IMR-90 (cell line): ENCODE data around the gene FJX1. TPM values are rescaled to one million over a fixed set of nuclear protein-coding genes. Genes with fewer than 3 reads are reported as not detected.

Source experiments
- ATAC-seq: fragments of 200-7000 bp; cut with Tn5 transposase; 2 replicates; pipeline ENCODE4 v1.9.1; 2020; ENCODE audit warnings: low read depth, mild to moderate bottlenecking, moderate library complexity
- Bru-seq: library from RNA; stranded (reverse); fragments of 400-500 nt; gene quantifications from one replicate; lab custom pipeline; 2021; lab: Mats Ljungman, UMichigan
- BruChase-seq, 2 experiments: library from RNA; stranded (reverse); fragments of 400-500 nt; gene quantifications; one replicate each; lab custom pipeline; 2021; lab: Mats Ljungman, UMichigan
- BruUV-seq: library from RNA; stranded (reverse); fragments of 400-500 nt; replicated peaks from 2 replicates; lab custom pipeline; 2021; lab: Mats Ljungman, UMichigan
- CTCF ChIA-PET: fragments of 300-600 bp; formaldehyde crosslinking; extraction: SDS; loops from one replicate; lab custom pipeline; 2021; ENCODE audit warnings: antibody characterized with exemption; lab: Yijun Ruan, JAX
- POLR2A ChIA-PET: fragments of 300-600 bp; sonication (Branson Sonifier 250); formaldehyde crosslinking; loops from one replicate; lab custom pipeline; 2022; ENCODE audit warnings: antibody characterized with exemption; ENCODE audit not compliant: unreplicated experiment; lab: Charles Lee
- DNase-seq: peaks from one replicate; pipeline ENCODE4 v3.0.0; 2013
- H2AFZ ChIP-seq: replicated peaks from 2 replicates; pipeline ENCODE3; 2013; ENCODE audit warnings: low read length, mild to moderate bottlenecking; ENCODE audit not compliant: poor library complexity
- H2AK5ac ChIP-seq: 2 replicates; pipeline ENCODE4 v1.6.1; 2013; ENCODE audit warnings: low read depth, low read length, inconsistent platforms
- H2AK9ac ChIP-seq: replicated peaks from 2 replicates; pipeline ENCODE3; 2013; ENCODE audit warnings: mild to moderate bottlenecking, low read depth, low read length, moderate library complexity; ENCODE audit not compliant: poor library complexity
- H2BK120ac ChIP-seq: 2 replicates; pipeline ENCODE4 v1.6.1; 2013; ENCODE audit warnings: low read depth, low read length, inconsistent platforms
- H2BK15ac ChIP-seq: 3 replicates; pipeline ENCODE4 v1.6.1; 2013; ENCODE audit warnings: low read depth, low read length, inconsistent platforms
- H2BK20ac ChIP-seq: 2 replicates; pipeline ENCODE4 v1.6.1; 2013; ENCODE audit warnings: low read depth, mild to moderate bottlenecking, inconsistent platforms, low read length, moderate library complexity
- H2BK5ac ChIP-seq: 2 replicates; pipeline ENCODE4 v1.6.1; 2013; ENCODE audit warnings: mild to moderate bottlenecking, low read depth, low read length, inconsistent platforms; ENCODE audit not compliant: poor library complexity, severe bottlenecking
- H3K14ac ChIP-seq: replicated peaks from 2 replicates; pipeline ENCODE4 v1.6.1; 2013; ENCODE audit warnings: low read depth, low read length, inconsistent platforms
- H3K18ac ChIP-seq: 2 replicates; pipeline ENCODE4 v1.6.1; 2013; ENCODE audit warnings: low read depth, low read length, control low read depth
- H3K23ac ChIP-seq: 2 replicates; pipeline ENCODE4 v1.6.1; 2013; ENCODE audit warnings: low read depth, low read length, inconsistent platforms
- H3K27ac ChIP-seq: 2 replicates; pipeline ENCODE4 v1.5.1; 2013; ENCODE audit warnings: mild to moderate bottlenecking, control low read depth, low read length; ENCODE audit not compliant: insufficient read depth
- H3K27me3 ChIP-seq: 2 replicates; pipeline ENCODE4 v1.6.1; 2013; ENCODE audit warnings: low read length; ENCODE audit not compliant: control insufficient read depth, insufficient read depth
- H3K36me3 ChIP-seq: 2 replicates; pipeline ENCODE4 v1.6.1; 2013; ENCODE audit warnings: low read length, mixed read lengths; ENCODE audit not compliant: control insufficient read depth, insufficient read depth
- H3K4ac ChIP-seq: 2 replicates; pipeline ENCODE4 v1.6.1; 2013; ENCODE audit warnings: low read depth, low read length, inconsistent platforms
- H3K4me1 ChIP-seq: 2 replicates; pipeline ENCODE4 v1.6.1; 2013; ENCODE audit warnings: low read length, mixed read lengths; ENCODE audit not compliant: control insufficient read depth, insufficient read depth
- H3K4me2 ChIP-seq: 2 replicates; pipeline ENCODE4 v1.6.1; 2013; ENCODE audit warnings: low read depth, mild to moderate bottlenecking, control low read depth, low read length, moderate library complexity
- H3K4me3 ChIP-seq: 2 replicates; pipeline ENCODE4 v1.5.1; 2013; ENCODE audit warnings: low read depth, mild to moderate bottlenecking, control low read depth, low read length, moderate library complexity; ENCODE audit not compliant: insufficient read depth
- H3K56ac ChIP-seq: 2 replicates; pipeline ENCODE4 v1.6.1; 2013; ENCODE audit warnings: low read length, inconsistent platforms; ENCODE audit not compliant: insufficient read depth; ENCODE audit errors: extremely low read depth
- H3K79me1 ChIP-seq, 2 experiments: 2 replicates each; pipeline ENCODE4 v1.6.1; 2013; ENCODE audit warnings: low read length in 2 of 2, inconsistent platforms in 1 of 2, low read depth in 1 of 2
- H3K9ac ChIP-seq: 2 replicates; pipeline ENCODE4 v1.6.1; 2013; ENCODE audit warnings: low read depth, low read length, control low read depth
- H3K9me1 ChIP-seq: 2 replicates; pipeline ENCODE4 v1.6.1; 2013; ENCODE audit warnings: low read length, inconsistent platforms; ENCODE audit not compliant: insufficient read depth
- H3K9me3 ChIP-seq: 2 replicates; pipeline ENCODE4 v1.6.1; 2013; ENCODE audit warnings: low read length; ENCODE audit not compliant: control insufficient read depth, insufficient read depth
- H4K20me1 ChIP-seq: 2 replicates; pipeline ENCODE4 v1.6.1; 2013; ENCODE audit warnings: low read length, inconsistent platforms; ENCODE audit not compliant: insufficient read depth
- H4K5ac ChIP-seq: 2 replicates; pipeline ENCODE4 v1.6.1; 2013; ENCODE audit warnings: mild to moderate bottlenecking, low read depth, low read length, control low read depth
- H4K8ac ChIP-seq, 2 experiments: 2 replicates each; pipeline ENCODE4 v1.6.1; 2013; ENCODE audit warnings: low read depth in 2 of 2, low read length in 2 of 2, control low read depth in 1 of 2, inconsistent platforms in 1 of 2
- H4K91ac ChIP-seq: 2 replicates; pipeline ENCODE4 v1.6.1; 2013; ENCODE audit warnings: low read depth, low read length, inconsistent platforms; ENCODE audit not compliant: insufficient read depth
- BHLHE40 ChIP-seq: fragments of 150-350 bp; IDR thresholded peaks from 2 replicates; pipeline ENCODE4 v1.6.1; 2016; ENCODE audit warnings: mild to moderate bottlenecking, low read depth, low read length
- CTCF ChIP-seq: conservative IDR thresholded peaks from 2 replicates; pipeline ENCODE4 v1.5.1; 2012; ENCODE audit warnings: mild to moderate bottlenecking, low read depth, low read length, improper control_type of control experiment
- FOS ChIP-seq: fragments of 150-350 bp; IDR thresholded peaks from 2 replicates; pipeline ENCODE4 v1.6.1; 2016; ENCODE audit warnings: low read depth, low read length
- MAFK ChIP-seq: IDR thresholded peaks from 2 replicates; pipeline ENCODE4 v1.6.1; 2012; ENCODE audit warnings: low read depth, low read length, improper control_type of control experiment
- MAZ ChIP-seq: IDR thresholded peaks from 2 replicates; pipeline ENCODE4 v1.6.1; 2012; ENCODE audit warnings: low read depth, mild to moderate bottlenecking, low read length, improper control_type of control experiment, moderate library complexity, borderline replicate concordance
- MXI1 ChIP-seq: IDR thresholded peaks from 2 replicates; pipeline ENCODE4 v1.6.1; 2012; ENCODE audit warnings: low read depth, mild to moderate bottlenecking, low read length, moderate library complexity, borderline replicate concordance
- NFE2L2 ChIP-seq: fragments of 150-350 bp; IDR thresholded peaks from 2 replicates; pipeline ENCODE4 v1.6.1; 2016; ENCODE audit warnings: low read depth, mild to moderate bottlenecking, low read length
- POLR2A ChIP-seq: IDR thresholded peaks from 2 replicates; pipeline ENCODE4 v1.6.1; 2012; ENCODE audit warnings: mild to moderate bottlenecking, low read depth, low read length
- RAD21 ChIP-seq: IDR thresholded peaks from 2 replicates; pipeline ENCODE4 v1.6.1; 2012; ENCODE audit warnings: low read length, improper control_type of control experiment
- RCOR1 ChIP-seq: IDR thresholded peaks from 2 replicates; pipeline ENCODE4 v1.6.1; 2012; ENCODE audit warnings: mild to moderate bottlenecking, low read length, improper control_type of control experiment; ENCODE audit not compliant: insufficient replicate concordance
- RFX5 ChIP-seq: IDR thresholded peaks from 2 replicates; pipeline ENCODE4 v1.8.0; 2012; ENCODE audit warnings: low read depth, mild to moderate bottlenecking, low read length, moderate library complexity
- SMC3 ChIP-seq: fragments of 150-350 bp; IDR thresholded peaks from 2 replicates; pipeline ENCODE4 v1.6.1; 2016; ENCODE audit warnings: low read depth, mild to moderate bottlenecking, antibody characterized with exemption, low read length, moderate library complexity
- USF2 ChIP-seq: fragments of 150-350 bp; IDR thresholded peaks from 2 replicates; pipeline ENCODE4 v1.6.1; 2017; ENCODE audit warnings: mild to moderate bottlenecking, antibody characterized with exemption, low read length, low read depth
- WGBS, 2 experiments: methylation state at CpG; one replicate each; pipeline versions ENCODE4 v1.1.5 to v1.1.7; 2013; ENCODE audit warnings: missing lambda C conversion rate in 2 of 2; ENCODE audit not compliant: insufficient read length in 1 of 2; ENCODE audit errors: extremely low coverage in 2 of 2; 5-methylcytosine and 5-hydroxymethylcytosine counted together
- dilution Hi-C: fragments of 300-500 bp; cut with HindIII; formaldehyde crosslinking; loops from one replicate; pipeline ENCODE4 v1.14.3; 2018; ENCODE audit warnings: low sequenced_read_pairs; ENCODE audit not compliant: unreplicated experiment
- in situ Hi-C: fragments of 300-500 bp; cut with MboI; formaldehyde crosslinking; loops from 3 replicates; pipeline ENCODE4 v1.14.3; 2019; ENCODE audit warnings: low sequenced_read_pairs, inconsistent platforms, mixed read lengths
- intact Hi-C: fragments of 100-400 bp; cut with micrococcal nuclease; formaldehyde crosslinking; loops from 2 replicates; pipeline ENCODE4 v1.10.0; 2022
- long read RNA-seq: library from polyadenylated mRNA; unstranded; transcript quantifications from one replicate; pipeline ENCODE4 v2.0.0, GENCODE V29; 2021; ENCODE audit not compliant: unreplicated experiment
- polyA plus RNA-seq, 3 experiments: library from polyadenylated mRNA; depleted of rRNA; stranded (reverse); fragments of >200 nt; gene quantifications; 2 replicates each; pipeline ENCODE4 v1.2.3, GENCODE V29; 2012; ENCODE audit warnings: low replicate concordance in 1 of 3
- total RNA-seq: library from RNA; depleted of rRNA; stranded (reverse); fragments of >200 nt; gene quantifications from 2 replicates; pipeline ENCODE4 v1.2.3, GENCODE V29; 2012; rRNA removed

Gene FJX1
- 8.1 and 8.4 TPM in 2 replicates for total RNA-seq
- 11.2 and 14.2 TPM in 2 replicates for polyA plus RNA-seq (2012; rRNA removed)
- polyA plus RNA-seq (2012; cell fraction: cytosol; rRNA removed), result 16.5 and 30.3 TPM in 2 replicates
- polyA plus RNA-seq (2012; cell fraction: nucleus; rRNA removed; ENCODE audit: low replicate concordance), result 12.9 and 26.1 TPM in 2 replicates
- Bru-seq, nascent RNA, result percentile 57 among the genes with signal in this experiment
- percentile 60 among the genes with signal in this experiment for BruChase-seq, experiment 1, labeled RNA remaining after a 6-hour chase
- BruChase-seq, experiment 2, labeled RNA remaining after a 2-hour chase, result percentile 82 among the genes with signal in this experiment
- long read RNA-seq, transcript FJX1-201 (1 exons, 2,450 nt), result major isoform, 83 of 88 reads
- long read RNA-seq, partial matches to known transcripts, result 0 of 88 reads
- long read RNA-seq, other reads (novel, unspliced or antisense), result 5 of 88 reads

- Histone ChIP-seq H3K9me1 (peaks cover 11% of the 10 kb centered on the region), H4K20me1 (no peaks in the 10 kb centered on the region; the same call in 1 of the 2 replicates), H2AK5ac (peak within 1 kb of the TSS; percentile 64), H4K8ac (peak within 1 kb of the TSS; percentile 78 to 81), H3K9ac (peak within 1 kb of the TSS; percentile 72), H3K79me1 (peaks cover 14 to 31% of the 10 kb centered on the region in 2 experiments), H2AFZ (peak within 1 kb of the TSS; percentile 90), H2BK120ac (peak within 1 kb of the TSS; percentile 86), H3K23ac (peak within 1 kb of the TSS; percentile 95), H2BK5ac (peak within 1 kb of the TSS; percentile 93), H3K18ac (peak within 1 kb of the TSS; percentile 79), H3K27ac (peak within 1 kb of the TSS; percentile 90), H3K14ac (peak within 1 kb of the TSS; percentile 97), H4K91ac (peak within 1 kb of the TSS; percentile 71), H3K4me3 (peak within 1 kb of the TSS; percentile 67), H2BK15ac (peak within 1 kb of the TSS; percentile 80), H3K9me3 (no peaks in the 10 kb centered on the region), H3K4ac (peak within 1 kb of the TSS; percentile 94), H3K56ac (peak within 1 kb of the TSS; percentile 87), H3K27me3 (no peaks in the 10 kb centered on the region), H4K5ac (peak within 1 kb of the TSS; percentile 77), H3K36me3 (no peaks in the 10 kb centered on the region), H3K4me1 (peaks cover 9% of the 10 kb centered on the region), H3K4me2 (peak within 1 kb of the TSS; percentile 89), H2BK20ac (peak within 1 kb of the TSS; percentile 68), H2AK9ac (peak within 1 kb of the TSS; percentile 96)
- WGBS, 2 experiments, result 0% methylated on average over 11 of the region's 57 CpGs; no CpG with 5 or more reads in 1 of the 2 experiments
- dilution Hi-C loops (no loop called here), intact Hi-C loops (loop anchor here (1.0 to 5.0 kb wide), 7 partner anchors 127 to 861 kb away; partner anchors contain the start of gene LDLRAD3), in situ Hi-C loops (loop anchor here (5.0 to 25.0 kb wide), 3 partner anchors 517 to 844 kb away; no protein-coding TSS in a partner anchor)
- ChIA-PET CTCF (interaction anchor here (0.5 to 1.0 kb wide), 2 partner anchors 130 to 204 kb away, joined by 3 read pairs; no protein-coding TSS in a partner anchor), POLR2A (no interaction called here)
- DNase-seq (peak; percentile 95), ATAC-seq (peak; percentile 68)
- TF ChIP-seq SMC3 (peak; percentile 19; the same call in 1 of the 2 replicates), RFX5 (no peak), RAD21 (peak; percentile 26; the same call in 1 of the 2 replicates), FOS (peak; percentile 60), NFE2L2 (no peak), POLR2A (peak; percentile 79), BHLHE40 (peak; percentile 88), CTCF (no peak), MXI1 (peak; percentile 42; the same call in 1 of the 2 replicates), RCOR1 (peak; percentile 27), MAFK (no peak), USF2 (peak; percentile 50), MAZ (no peak; the same call in 1 of the 2 replicates)
- no TSS peak for BruUV-seq
Measured at GRCh38 chr11:35617687-35618496, at the start of gene FJX1. Gene FJX1 (plus strand): TSS chr11:35618460. CDS start chr11:35618637, 177 bp downstream.
